ENCODE measurements around the gene RAB36. TPM values are rescaled to one million over a fixed set of nuclear protein-coding genes. Genes with fewer than 3 reads are reported as not detected.

The RAB36 gene
- total and polyA plus RNA-seq, 4 donors = 0.22 to 0.56 (median 0.37) TPM

DNA sequence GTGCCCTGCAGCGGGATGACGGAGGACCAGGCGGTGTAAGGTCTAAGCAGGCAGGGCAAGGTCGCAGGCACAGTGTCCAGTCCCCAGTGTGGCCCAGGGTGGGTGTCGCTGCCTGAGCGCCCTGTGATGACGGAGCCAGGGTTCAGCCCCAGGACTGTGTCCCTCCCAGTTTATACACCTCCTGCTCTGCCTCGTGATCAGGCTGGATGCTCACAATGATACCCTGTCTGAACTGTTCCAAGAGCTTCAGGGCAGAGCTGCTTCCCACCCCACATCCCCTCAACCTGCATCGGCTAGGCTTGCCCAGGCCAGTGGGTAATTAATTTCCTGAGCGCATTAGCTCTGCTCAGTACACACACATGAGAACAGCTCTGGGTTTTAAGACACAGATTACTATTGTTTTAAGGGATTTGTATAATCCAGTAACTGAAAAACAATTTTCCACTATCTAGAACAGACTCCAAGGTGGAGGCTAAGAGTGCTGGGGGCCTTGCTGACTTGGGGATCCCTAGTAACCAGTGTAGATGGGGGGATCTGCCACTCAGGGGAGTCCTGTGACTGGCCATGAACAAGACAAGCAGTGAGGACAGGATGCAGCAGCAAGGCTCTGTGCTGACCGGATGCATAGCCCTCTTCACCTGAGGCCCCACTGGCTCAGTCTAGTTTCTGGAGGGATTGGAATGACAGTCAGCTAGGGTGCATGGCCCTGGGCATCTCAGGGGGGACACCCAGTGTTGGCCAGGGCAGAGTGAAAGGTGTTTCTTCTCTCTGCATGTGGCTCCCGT lies 40.9 kb upstream of the RAB36 start:
- no peaks in the 10 kb centered on the region for H3K4me1 ChIP-seq (ENCODE audit: control insufficient read depth in 4 of 4, insufficient read depth in 4 of 4, low read length in 3 of 4)
- no peak overlapping the region for H3K9ac ChIP-seq (ENCODE audit: low read depth in 1 of 2, low read length in 2 of 2)
- no peaks in the 10 kb centered on the region for H3K27me3 ChIP-seq (ENCODE audit: control insufficient read depth in 4 of 4, insufficient read depth in 4 of 4, low read length in 3 of 4)
- no peak overlapping the region for H3K27ac ChIP-seq (ENCODE audit: low read depth in 1 of 2, low read length in 2 of 2)
- H3K4me3 ChIP-seq (ENCODE audit: low read depth in 1 of 3, low read length in 3 of 3) = no peak overlapping the region
- TF ChIP-seq SP1 (IDR thresholded peaks at IDR 0.05) (no peak), REST (IDR thresholded peaks at IDR 0.05) (no peak), GABPA (IDR thresholded peaks at IDR 0.05 in 1 of 2, conservative IDR thresholded peaks at IDR 0.05 in 1 of 2) (no peak), TAF1 (conservative IDR thresholded peaks at IDR 0.05) (no peak), RAD21 (IDR thresholded peaks at IDR 0.05) (no peak), NR2F2 (IDR thresholded peaks at IDR 0.05) (no peak), ATF3 (IDR thresholded peaks at IDR 0.05) (no peak), HNF4G (IDR thresholded peaks at IDR 0.05) (no peak), EGR1 (IDR thresholded peaks at IDR 0.05; ENCODE audit: low read depth in 2 of 2) (no peak)
- TF ChIP-seq, protein P1, sequence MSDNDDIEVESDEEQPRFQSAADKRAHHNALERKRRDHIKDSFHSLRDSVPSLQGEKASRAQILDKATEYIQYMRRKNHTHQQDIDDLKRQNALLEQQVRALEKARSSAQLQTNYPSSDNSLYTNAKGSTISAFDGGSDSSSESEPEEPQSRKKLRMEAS (IDR thresholded peaks at IDR 0.05) = no peak
- no peaks in the 10 kb centered on the region for H3K9me3 ChIP-seq (ENCODE audit: control insufficient read depth in 4 of 4, low read length in 3 of 4)
- no peaks in the 10 kb centered on the region for H3K36me3 ChIP-seq (ENCODE audit: control insufficient read depth in 4 of 4, insufficient read depth in 3 of 4, low read depth in 1 of 4, low read length in 3 of 4)
- 91% methylated on average over 12 of the region's 12 CpGs for WGBS
- no peak for DNase-seq (ENCODE audit: low spot score)

DNA sequence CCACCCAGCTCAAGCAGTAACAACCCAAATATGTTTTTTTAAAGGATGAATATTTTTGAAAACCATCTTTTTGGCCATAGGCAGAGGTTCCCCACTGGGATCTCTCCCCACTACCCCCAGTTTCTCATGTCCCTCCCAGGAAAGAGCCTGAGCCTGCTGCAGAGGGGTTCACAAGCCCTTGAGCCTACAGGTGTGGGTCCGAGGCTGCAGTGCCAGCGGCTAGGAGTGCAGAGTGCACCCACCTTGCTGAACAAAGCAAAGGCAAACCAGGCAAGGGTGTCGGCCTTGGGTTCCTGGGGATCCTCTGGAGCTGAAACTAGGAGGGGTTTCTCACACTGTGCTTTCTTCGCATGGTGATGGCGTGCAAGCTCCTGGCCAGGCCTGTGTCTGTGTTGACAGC lies 40.0 kb upstream of the RAB36 start:
- no peak overlapping the region for H3K27ac ChIP-seq (ENCODE audit: low read depth in 1 of 2, low read length in 2 of 2)
- DNase-seq (ENCODE audit: low spot score) = no peak
- 95% methylated on average over 5 of the region's 5 CpGs for WGBS

More for the DNA sequence above, 40.0 kb upstream of the RAB36 start:
- no peaks in the 10 kb centered on the region for H3K9me3 ChIP-seq (ENCODE audit: control insufficient read depth in 4 of 4, low read length in 3 of 4)
- H3K9ac ChIP-seq (ENCODE audit: low read depth in 1 of 2, low read length in 2 of 2) = no peak overlapping the region
- no peaks in the 10 kb centered on the region for H3K4me1 ChIP-seq (ENCODE audit: control insufficient read depth in 4 of 4, insufficient read depth in 4 of 4, low read length in 3 of 4)
- no peak overlapping the region for H3K4me3 ChIP-seq (ENCODE audit: low read depth in 1 of 3, low read length in 3 of 3)
- H3K27me3 ChIP-seq (ENCODE audit: control insufficient read depth in 4 of 4, insufficient read depth in 4 of 4, low read length in 3 of 4) = no peaks in the 10 kb centered on the region
- no peaks in the 10 kb centered on the region for H3K36me3 ChIP-seq (ENCODE audit: control insufficient read depth in 4 of 4, insufficient read depth in 3 of 4, low read depth in 1 of 4, low read length in 3 of 4)
- TF ChIP-seq, protein P2, sequence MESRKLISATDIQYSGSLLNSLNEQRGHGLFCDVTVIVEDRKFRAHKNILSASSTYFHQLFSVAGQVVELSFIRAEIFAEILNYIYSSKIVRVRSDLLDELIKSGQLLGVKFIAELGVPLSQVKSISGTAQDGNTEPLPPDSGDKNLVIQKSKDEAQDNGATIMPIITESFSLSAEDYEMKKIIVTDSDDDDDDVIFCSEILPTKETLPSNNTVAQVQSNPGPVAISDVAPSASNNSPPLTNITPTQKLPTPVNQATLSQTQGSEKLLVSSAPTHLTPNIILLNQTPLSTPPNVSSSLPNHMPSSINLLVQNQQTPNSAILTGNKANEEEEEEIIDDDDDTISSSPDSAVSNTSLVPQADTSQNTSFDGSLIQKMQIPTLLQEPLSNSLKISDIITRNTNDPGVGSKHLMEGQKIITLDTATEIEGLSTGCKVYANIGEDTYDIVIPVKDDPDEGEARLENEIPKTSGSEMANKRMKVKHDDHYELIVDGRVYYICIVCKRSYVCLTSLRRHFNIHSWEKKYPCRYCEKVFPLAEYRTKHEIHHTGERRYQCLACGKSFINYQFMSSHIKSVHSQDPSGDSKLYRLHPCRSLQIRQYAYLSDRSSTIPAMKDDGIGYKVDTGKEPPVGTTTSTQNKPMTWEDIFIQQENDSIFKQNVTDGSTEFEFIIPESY (IDR thresholded peaks at IDR 0.05) = no peak
- TF ChIP-seq SP1 (IDR thresholded peaks at IDR 0.05) (no peak), CTCF (IDR thresholded peaks at IDR 0.05; ENCODE audit: low read depth, low read length, missing input control) (no peak), HNF4G (IDR thresholded peaks at IDR 0.05) (no peak), JUND (IDR thresholded peaks at IDR 0.05) (no peak), RAD21 (IDR thresholded peaks at IDR 0.05) (no peak), FOXA2 (IDR thresholded peaks at IDR 0.05) (no peak), EGR1 (IDR thresholded peaks at IDR 0.05; ENCODE audit: low read depth in 2 of 2) (no peak), YY1 (IDR thresholded peaks at IDR 0.05) (no peak), NR2F2 (IDR thresholded peaks at IDR 0.05) (no peak), ATF3 (IDR thresholded peaks at IDR 0.05) (no peak)
- TF ChIP-seq, protein P1 (IDR thresholded peaks at IDR 0.05) = no peak

All from liver (tissue), 9 donors.